A673 (cell line): Measurements from ENCODE around the gene GULP1.

ENCODE experiments used
- EZH2 ChIP-seq: fragments of 200-600 bp; sonication (generic); IDR thresholded peaks from 2 replicates; pipeline ENCODE4 v1.6.1; 2017; ENCODE audit warnings: borderline replicate concordance, low read depth, mild to moderate bottlenecking, mixed read lengths, antibody characterized with exemption, low read length; ENCODE audit not compliant: poor library complexity, severe bottlenecking
- TF ChIP-seq, protein P1 (sequence below): fragments of 300-800, 200-600 bp; sonication (generic); conservative IDR thresholded peaks from 2 replicates; pipeline ENCODE4 v1.5.1; 2017; ENCODE audit warnings: low read depth, mild to moderate bottlenecking, antibody characterized with exemption, low read length, moderate library complexity, mixed read lengths

DNA sequence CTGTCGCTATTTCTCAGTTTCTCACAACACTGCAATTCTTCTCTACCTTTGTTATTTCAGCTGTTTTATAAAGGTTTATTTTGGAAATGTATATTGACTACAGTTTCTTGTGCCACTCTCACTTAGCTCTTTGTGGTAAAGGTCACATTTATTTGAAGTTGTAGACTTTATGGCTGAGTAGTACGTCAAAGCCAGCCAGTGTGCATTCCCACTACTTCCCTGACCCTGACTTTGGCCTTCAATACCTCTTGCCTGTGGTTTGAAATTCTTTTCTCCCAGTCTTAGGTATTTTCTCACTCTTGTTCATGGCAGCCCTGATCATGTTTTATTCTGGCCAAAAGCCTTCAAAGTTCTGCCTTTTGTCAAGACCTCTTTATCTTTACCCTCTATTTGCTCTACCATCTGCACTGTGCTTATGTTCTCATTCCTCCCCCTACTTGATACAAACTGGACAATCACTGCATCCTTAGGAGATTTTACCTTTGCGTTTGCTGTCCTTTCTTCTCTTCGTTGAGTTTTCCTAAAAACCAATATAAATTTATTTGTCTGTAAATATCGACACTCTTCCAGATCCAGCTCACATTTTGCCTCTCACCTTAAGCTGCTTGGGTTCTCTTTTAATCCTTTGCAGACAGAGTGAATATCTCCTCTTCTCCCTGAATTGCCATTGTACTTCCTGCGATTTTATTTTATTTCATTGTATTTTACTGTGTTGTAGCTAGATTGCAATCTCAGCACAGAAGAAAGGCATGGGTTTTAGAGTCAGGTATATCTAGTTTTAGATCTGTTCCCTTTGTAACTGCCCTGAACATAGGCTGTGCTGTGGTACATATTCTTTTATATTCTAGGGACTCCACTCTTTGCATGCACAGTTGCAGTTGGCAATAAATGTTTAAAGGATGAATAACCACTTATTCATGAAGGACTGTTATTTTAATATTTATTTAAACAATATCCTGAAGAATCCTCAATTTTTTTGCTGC is 31.2 kb downstream of the GULP1 start:
- TF ChIP-seq, protein P1, sequence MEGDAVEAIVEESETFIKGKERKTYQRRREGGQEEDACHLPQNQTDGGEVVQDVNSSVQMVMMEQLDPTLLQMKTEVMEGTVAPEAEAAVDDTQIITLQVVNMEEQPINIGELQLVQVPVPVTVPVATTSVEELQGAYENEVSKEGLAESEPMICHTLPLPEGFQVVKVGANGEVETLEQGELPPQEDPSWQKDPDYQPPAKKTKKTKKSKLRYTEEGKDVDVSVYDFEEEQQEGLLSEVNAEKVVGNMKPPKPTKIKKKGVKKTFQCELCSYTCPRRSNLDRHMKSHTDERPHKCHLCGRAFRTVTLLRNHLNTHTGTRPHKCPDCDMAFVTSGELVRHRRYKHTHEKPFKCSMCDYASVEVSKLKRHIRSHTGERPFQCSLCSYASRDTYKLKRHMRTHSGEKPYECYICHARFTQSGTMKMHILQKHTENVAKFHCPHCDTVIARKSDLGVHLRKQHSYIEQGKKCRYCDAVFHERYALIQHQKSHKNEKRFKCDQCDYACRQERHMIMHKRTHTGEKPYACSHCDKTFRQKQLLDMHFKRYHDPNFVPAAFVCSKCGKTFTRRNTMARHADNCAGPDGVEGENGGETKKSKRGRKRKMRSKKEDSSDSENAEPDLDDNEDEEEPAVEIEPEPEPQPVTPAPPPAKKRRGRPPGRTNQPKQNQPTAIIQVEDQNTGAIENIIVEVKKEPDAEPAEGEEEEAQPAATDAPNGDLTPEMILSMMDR = no peak
- TF ChIP-seq EZH2 = no peak
